Uterus (tissue), 2 donors: ENCODE measurements around the gene ERC2.

Experiments
- CTCF ChIP-seq, 4 experiments: fragments of 200-600 bp in 2 of 4; fragments of 450-650 bp in 2 of 4; sonication (generic) in 2 of 4; IDR thresholded peaks; one replicate each; pipeline ENCODE4 v1.5.1; 2016 to 2019; ENCODE audit warnings: antibody characterized with exemption in 4 of 4, mild to moderate bottlenecking in 2 of 4, moderate library complexity in 1 of 4
- POLR2A ChIP-seq, 2 donors: fragments of 450-650 bp; IDR thresholded peaks; one replicate each; pipeline ENCODE4 v1.6.1; 2016; ENCODE audit warnings: antibody characterized with exemption in 2 of 2, mild to moderate bottlenecking in 1 of 2, moderate library complexity in 1 of 2

- TF ChIP-seq CTCF (IDR thresholded peaks at IDR 0.05) (no peak), POLR2A (IDR thresholded peaks at IDR 0.05) (no peak)
Measured at GRCh38 chr3:56375654-56376053, 92.6 kb downstream of the ERC2 start.
